Measurements from ENCODE around the gene SERINC4. TPM values are rescaled to one million over a fixed set of nuclear protein-coding genes. Genes with fewer than 3 reads are reported as not detected.

SERINC4 gene
- total and polyA plus RNA-seq, 8 donors, result 0.37 to 0.55 TPM; not detected in 6

DNA sequence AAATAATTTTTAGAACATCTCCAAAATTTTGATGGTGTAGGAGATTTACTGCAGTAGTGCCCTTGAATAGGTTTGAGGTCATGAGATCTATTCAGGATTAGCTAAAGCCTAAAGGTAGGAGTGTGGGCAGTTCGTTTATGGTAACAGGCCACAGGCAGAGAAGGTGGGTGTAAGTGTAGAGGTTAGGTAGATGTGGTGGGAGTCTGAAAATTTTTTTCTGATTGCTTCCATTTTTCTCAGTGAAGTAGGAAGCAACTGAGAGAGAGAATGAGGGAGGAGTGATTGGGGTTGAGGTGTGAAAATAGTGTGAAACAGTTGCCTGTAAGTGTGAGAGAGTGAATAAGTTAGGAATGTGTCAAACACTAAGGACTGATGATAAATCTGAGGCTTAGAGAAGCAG lies 21.0 kb downstream of the SERINC4 start:
- Histone ChIP-seq H3K27me3 (no peaks in the 10 kb centered on the region), H3K27ac (no peak overlapping the region), H3K36me3 (peaks cover 0 to 6% (median 3%) of the 10 kb centered on the region in 4 donors), H3K4me3 (no peak overlapping the region), H3K9me3 (no peaks in the 10 kb centered on the region), H3K4me1 (peaks cover 4 to 30% (median 27%) of the 10 kb centered on the region in 4 donors)
- intact Hi-C loops (cut with DNase I; ENCODE audit: low total_unique reads), result no loop called here
- no peak for TF ChIP-seq EP300 (IDR thresholded peaks at IDR 0.05)
- no peak for TF ChIP-seq POLR2AphosphoS5 (IDR thresholded peaks at IDR 0.05)
- TF ChIP-seq POLR2A (IDR thresholded peaks at IDR 0.05), result no peak
- TF ChIP-seq, protein P1, sequence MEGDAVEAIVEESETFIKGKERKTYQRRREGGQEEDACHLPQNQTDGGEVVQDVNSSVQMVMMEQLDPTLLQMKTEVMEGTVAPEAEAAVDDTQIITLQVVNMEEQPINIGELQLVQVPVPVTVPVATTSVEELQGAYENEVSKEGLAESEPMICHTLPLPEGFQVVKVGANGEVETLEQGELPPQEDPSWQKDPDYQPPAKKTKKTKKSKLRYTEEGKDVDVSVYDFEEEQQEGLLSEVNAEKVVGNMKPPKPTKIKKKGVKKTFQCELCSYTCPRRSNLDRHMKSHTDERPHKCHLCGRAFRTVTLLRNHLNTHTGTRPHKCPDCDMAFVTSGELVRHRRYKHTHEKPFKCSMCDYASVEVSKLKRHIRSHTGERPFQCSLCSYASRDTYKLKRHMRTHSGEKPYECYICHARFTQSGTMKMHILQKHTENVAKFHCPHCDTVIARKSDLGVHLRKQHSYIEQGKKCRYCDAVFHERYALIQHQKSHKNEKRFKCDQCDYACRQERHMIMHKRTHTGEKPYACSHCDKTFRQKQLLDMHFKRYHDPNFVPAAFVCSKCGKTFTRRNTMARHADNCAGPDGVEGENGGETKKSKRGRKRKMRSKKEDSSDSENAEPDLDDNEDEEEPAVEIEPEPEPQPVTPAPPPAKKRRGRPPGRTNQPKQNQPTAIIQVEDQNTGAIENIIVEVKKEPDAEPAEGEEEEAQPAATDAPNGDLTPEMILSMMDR (IDR thresholded peaks at IDR 0.05), result no peak
- DNase-seq, result no peak
- 76 to 96% (median 82%) methylated on average over 1 of the region's 1 CpG for WGBS, 5 donors

DNA sequence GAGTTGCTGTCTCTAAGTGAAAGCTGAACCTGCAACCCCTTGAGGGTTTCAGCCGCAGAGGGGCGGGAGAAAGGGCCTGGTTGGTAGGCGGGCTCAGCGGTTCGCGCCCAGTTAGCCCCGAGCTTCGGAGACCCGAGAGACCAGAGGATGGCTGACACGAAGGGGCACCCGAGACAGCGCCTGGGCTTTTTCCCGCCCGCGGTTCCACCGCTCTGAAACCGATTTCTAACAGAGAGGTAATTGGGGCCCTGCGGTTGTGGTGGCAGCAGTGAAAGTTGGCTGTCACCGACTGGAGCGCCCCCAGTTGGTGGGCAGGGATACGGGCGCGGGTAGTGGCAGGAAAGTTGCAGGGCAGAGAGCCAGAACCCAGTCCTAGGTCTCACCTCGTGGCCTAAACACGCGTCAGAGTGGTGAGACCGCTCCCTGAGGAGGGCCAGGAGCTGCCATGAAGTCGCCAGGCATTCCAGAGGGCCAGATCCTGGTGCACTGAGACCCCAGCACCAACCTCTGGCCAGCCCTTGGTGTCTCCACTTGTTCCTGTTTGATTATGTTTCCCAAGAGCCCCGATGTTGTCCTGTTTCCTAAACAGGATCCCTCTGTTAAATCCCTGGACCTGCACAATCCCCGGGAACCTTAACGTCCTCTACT lies 22.6 kb downstream of the SERINC4 start:
- Histone ChIP-seq H3K4me3 (peak overlapping the region; percentile 51 to 65 (median 64)), H3K27me3 (no peaks in the 10 kb centered on the region), H3K9me3 (no peaks in the 10 kb centered on the region), H3K27ac (peak overlapping the region; percentile 88 to 96 (median 92)), H3K36me3 (peaks cover 0 to 22% (median 19%) of the 10 kb centered on the region in 4 donors), H3K4me1 (peaks cover 4 to 30% (median 27%) of the 10 kb centered on the region in 4 donors)
- 1 to 4% (median 2%) methylated on average over 15 to 31 of the region's 31 CpGs for WGBS, 5 donors
- TF ChIP-seq, protein P1 (IDR thresholded peaks at IDR 0.05), result peak in 5 of 7 experiments; percentile 61 to 79 (median 72)
- TF ChIP-seq EP300 (IDR thresholded peaks at IDR 0.05), result no peak
- TF ChIP-seq POLR2AphosphoS5 (IDR thresholded peaks at IDR 0.05), result peak; percentile 14 to 33 (median 17)
- TF ChIP-seq POLR2A (IDR thresholded peaks at IDR 0.05), result no peak
- intact Hi-C loops (cut with DNase I; ENCODE audit: low total_unique reads), result no loop called here
- peak; percentile 82 to 93 for DNase-seq

DNA sequence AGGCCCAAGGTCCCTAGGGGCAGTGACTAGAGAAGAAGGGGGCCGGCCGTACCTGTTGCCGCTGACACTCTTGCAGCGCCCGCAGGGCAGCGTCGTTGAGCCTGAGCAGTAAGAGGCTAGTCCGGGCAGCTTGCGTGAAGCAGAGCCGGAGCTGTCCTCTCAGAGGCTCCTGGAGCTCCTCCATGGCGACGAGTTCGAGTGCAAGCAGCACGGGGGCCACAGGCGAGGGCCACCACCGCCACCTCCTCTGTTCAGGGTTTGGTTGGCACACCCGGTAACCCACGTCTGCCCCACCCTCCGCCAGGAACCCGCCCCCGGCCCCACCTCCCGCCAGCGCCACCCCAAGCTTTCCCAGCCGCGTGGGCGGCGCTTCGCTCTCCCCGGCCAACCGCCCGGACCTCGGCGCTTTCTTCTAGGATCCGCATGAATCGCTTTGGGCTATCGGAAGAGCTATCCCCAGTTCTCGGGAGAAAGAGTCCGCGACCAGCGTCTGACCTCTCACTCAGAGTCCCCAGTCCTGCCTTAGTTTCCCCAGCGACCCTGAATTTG lies 23.2 kb downstream of the SERINC4 start, which contains the start of gene ELL3:
ELL3 (minus strand) TSS at position 249 of the 549 bp plus-strand sequence; CDS start at position 184, 65 bp downstream.
- Histone ChIP-seq H3K9me3 (no peaks in the 10 kb centered on the region), H3K27ac (peak within 1 kb of the TSS; percentile 88 to 96 (median 92)), H3K4me1 (peaks cover 4 to 30% (median 27%) of the 10 kb centered on the region in 4 donors), H3K27me3 (no peaks in the 10 kb centered on the region), H3K36me3 (peaks cover 6 to 28% (median 25%) of the 10 kb centered on the region in 4 donors), H3K4me3 (peak within 1 kb of the TSS; percentile 51 to 65 (median 64))
- WGBS, 5 donors, result 0 to 2% (median 1%) methylated on average over 17 to 41 of the region's 41 CpGs
- DNase-seq, result peak; percentile 84 to 94
- intact Hi-C loops (cut with DNase I; ENCODE audit: low total_unique reads), result no loop called here
- TF ChIP-seq POLR2AphosphoS5 (IDR thresholded peaks at IDR 0.05) (peak in 1 of 3 donors; percentile 48), POLR2A (IDR thresholded peaks at IDR 0.05) (no peak)

DNA sequence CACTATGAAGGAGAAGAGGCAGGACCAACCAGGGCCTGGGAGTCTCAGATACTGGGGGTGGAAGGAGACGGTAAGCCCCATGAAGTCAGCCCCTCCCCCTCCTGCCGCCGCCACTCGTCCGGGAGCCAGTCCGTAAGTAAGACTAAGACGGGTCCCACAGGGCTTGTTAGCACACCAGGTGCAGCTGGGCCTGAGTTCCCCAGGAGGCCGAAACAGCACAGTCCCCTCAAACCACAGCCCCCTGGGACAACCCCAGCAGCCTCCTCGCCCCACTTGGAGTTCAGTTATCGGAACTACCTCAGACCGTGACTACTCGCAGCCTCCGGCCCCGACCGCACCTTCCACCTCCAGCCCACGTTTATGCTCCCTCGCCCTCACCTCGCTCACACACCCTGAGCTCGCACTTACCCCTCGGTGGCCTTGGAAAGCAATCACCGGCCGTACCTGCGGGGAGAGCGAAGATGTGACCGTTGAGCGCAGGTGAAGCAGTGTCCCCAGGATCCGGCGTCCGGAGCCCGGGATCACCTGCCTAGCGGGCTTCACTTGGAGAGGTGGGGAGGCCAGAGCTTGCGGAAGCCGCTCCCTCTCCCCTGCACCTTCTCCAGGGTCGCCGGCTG lies 23.8 kb downstream of the SERINC4 start:
- no peaks in the 10 kb centered on the region for H3K27me3 ChIP-seq
- no peak for TF ChIP-seq POLR2AphosphoS5 (IDR thresholded peaks at IDR 0.05)
- TF ChIP-seq, protein P1 (IDR thresholded peaks at IDR 0.05), result no peak
- TF ChIP-seq POLR2A (IDR thresholded peaks at IDR 0.05), result no peak
- no peak for TF ChIP-seq EP300 (IDR thresholded peaks at IDR 0.05)
- no peaks in the 10 kb centered on the region for H3K9me3 ChIP-seq
- peak overlapping the region; percentile 88 to 96 (median 92) for H3K27ac ChIP-seq
- DNase-seq, result peak; percentile 45 to 73
- peaks cover 11 to 34% (median 31%) of the 10 kb centered on the region in 4 donors for H3K36me3 ChIP-seq
- H3K4me1 ChIP-seq, result peaks cover 4 to 30% (median 27%) of the 10 kb centered on the region in 4 donors
- intact Hi-C loops (cut with DNase I; ENCODE audit: low total_unique reads), result no loop called here
- peak overlapping the region; percentile 51 to 65 (median 64) for H3K4me3 ChIP-seq
- 15 to 40% (median 21%) methylated on average over 24 to 35 of the region's 35 CpGs for WGBS, 5 donors

Measured in stomach (tissue), 9 donors.